H1 (cell line): Measurements from ENCODE around the gene DUS4L. TPM values are rescaled to one million over a fixed set of nuclear protein-coding genes. Genes with fewer than 3 reads are reported as not detected.

Experiments used
- CTCF ChIA-PET: fragments of 300-600 bp; sonication (Branson Sonifier 250); formaldehyde crosslinking; loops from one replicate; lab custom pipeline; 2021; ENCODE audit not compliant: partially characterized antibody; lab: Charles Lee
- POLR2A ChIA-PET: fragments of 300-600 bp; sonication (Branson Sonifier 250); formaldehyde crosslinking; loops from one replicate; lab custom pipeline; 2021; ENCODE audit warnings: inconsistent platforms; ENCODE audit not compliant: partially characterized antibody; lab: Charles Lee
- DNase-seq, 2 experiments: peaks; one replicate each; pipeline versions ENCODE4 v3.0.0 to v3.0.0-alpha.2; 2010 to 2022; ENCODE audit warnings: low spot score in 2 of 2, low read depth in 1 of 2, mixed read lengths in 1 of 2
- FAIRE-seq: peaks from 2 replicates; lab custom pipeline; 2011; peaks lifted over from hg19 to GRCh38; lab: Jason Lieb, UNC
- H2AFZ ChIP-seq: 2 replicates; pipeline ENCODE4 v1.8.1; 2012; ENCODE audit warnings: low read length, inconsistent platforms
- H2AK5ac ChIP-seq: 2 replicates; pipeline ENCODE4 v1.6.1; 2013; ENCODE audit warnings: low read depth, low read length
- H2BK120ac ChIP-seq: replicated peaks from 2 replicates; pipeline ENCODE3; 2013; ENCODE audit warnings: low read depth, low read length, inconsistent platforms
- H2BK12ac ChIP-seq: 2 replicates; pipeline ENCODE4 v1.6.1; 2013; ENCODE audit warnings: low read depth, low read length
- H2BK15ac ChIP-seq: 2 replicates; pipeline ENCODE4 v1.6.1; 2013; ENCODE audit warnings: low read length
- H2BK20ac ChIP-seq: 2 replicates; pipeline ENCODE4 v1.6.1; 2013; ENCODE audit warnings: low read length
- H2BK5ac ChIP-seq: 2 replicates; pipeline ENCODE4 v1.6.1; 2013; ENCODE audit warnings: low read depth, low read length
- H3K14ac ChIP-seq: 2 replicates; pipeline ENCODE4 v1.6.1; 2013; ENCODE audit warnings: inconsistent platforms; ENCODE audit not compliant: insufficient read length
- H3K18ac ChIP-seq: 2 replicates; pipeline ENCODE4 v1.6.1; 2013; ENCODE audit warnings: low read length; ENCODE audit errors: extremely low read depth
- H3K23ac ChIP-seq: 2 replicates; pipeline ENCODE4 v1.6.1; 2013; ENCODE audit warnings: inconsistent platforms; ENCODE audit not compliant: insufficient read length
- H3K23me2 ChIP-seq: 2 replicates; pipeline ENCODE4 v1.6.1; 2013; ENCODE audit warnings: low read depth, low read length
- H3K27ac ChIP-seq: 2 replicates; pipeline ENCODE4 v1.6.1; 2011; ENCODE audit warnings: low read depth, low read length, inconsistent platforms
- H3K27me3 ChIP-seq, 4 experiments: replicated peaks in 1 of 4; 1 replicate in 1 of 4; 2 replicates in 3 of 4; pipeline versions ENCODE4 v1.6.1 to v1.8.1; 2011 to 2013; ENCODE audit warnings: low read length in 3 of 4, mild to moderate bottlenecking in 3 of 4, inconsistent platforms in 2 of 4, mixed read lengths in 2 of 4, moderate library complexity in 1 of 4; ENCODE audit not compliant: control insufficient read depth in 3 of 4, insufficient read depth in 3 of 4; ENCODE audit errors: extremely low read depth in 1 of 4
- H3K36me3 ChIP-seq, 4 experiments: 2 replicates each; pipeline versions ENCODE4 v1.6.1 to v1.8.1; 2011 to 2013; ENCODE audit warnings: mild to moderate bottlenecking in 4 of 4, low read length in 3 of 4, moderate library complexity in 2 of 4, control low read depth in 1 of 4, inconsistent platforms in 1 of 4; ENCODE audit not compliant: insufficient read depth in 4 of 4, control insufficient read depth in 2 of 4
- H3K4ac ChIP-seq: replicated peaks from 2 replicates; pipeline ENCODE3; 2013; ENCODE audit warnings: low read length, low read depth, mixed read lengths, inconsistent platforms; ENCODE audit not compliant: insufficient read length
- H3K4me1 ChIP-seq, 4 experiments: replicated peaks in 1 of 4; 1 replicate in 1 of 4; 2 replicates in 3 of 4; pipeline versions ENCODE4 v1.6.1 to v1.8.1; 2011 to 2013; ENCODE audit warnings: low read length in 3 of 4, inconsistent platforms in 2 of 4, mixed read lengths in 1 of 4; ENCODE audit not compliant: insufficient read depth in 4 of 4, control insufficient read depth in 3 of 4
- H3K4me2 ChIP-seq, 2 experiments: 2 replicates each; pipeline versions ENCODE4 v1.6.1 to v1.8.1; 2011 to 2013; ENCODE audit warnings: low read depth in 2 of 2, low read length in 2 of 2, control low read depth in 1 of 2, inconsistent platforms in 1 of 2, mild to moderate bottlenecking in 1 of 2; ENCODE audit not compliant: insufficient read depth in 1 of 2
- H3K4me3 ChIP-seq, 4 experiments: fragments of 200-600, 300-600 bp in 1 of 4; sonication (generic), shearing (Covaris generic), sonication (Bioruptor Twin) in 1 of 4; 2 replicates each; pipeline versions ENCODE4 v1.5.1 to v1.8.1; 2011 to 2016; ENCODE audit warnings: low read length in 4 of 4, low read depth in 3 of 4, control low read depth in 2 of 4, inconsistent platforms in 2 of 4, mild to moderate bottlenecking in 2 of 4, mixed read lengths in 1 of 4, moderate library complexity in 1 of 4; ENCODE audit not compliant: insufficient read depth in 2 of 4; ENCODE audit errors: extremely low read depth in 1 of 4
- H3K56ac ChIP-seq: replicated peaks from 2 replicates; pipeline ENCODE3; 2013; ENCODE audit warnings: low read depth, mild to moderate bottlenecking, mixed read lengths, low read length, inconsistent platforms; ENCODE audit not compliant: insufficient read length
- H3K79me1 ChIP-seq: 2 replicates; pipeline ENCODE4 v1.6.1; 2013; ENCODE audit warnings: low read depth, low read length, control low read depth
- H3K79me2 ChIP-seq, 2 experiments: 2 replicates each; pipeline versions ENCODE4 v1.6.1 to v1.8.1; 2012 to 2013; ENCODE audit warnings: low read length in 2 of 2, mild to moderate bottlenecking in 2 of 2, inconsistent platforms in 1 of 2; ENCODE audit not compliant: insufficient read depth in 2 of 2, control insufficient read depth in 1 of 2
- H3K9ac ChIP-seq, 4 experiments: replicated peaks in 1 of 4; 1 replicate in 1 of 4; 2 replicates in 3 of 4; pipeline versions ENCODE4 v1.6.1 to v1.8.1; 2011 to 2013; ENCODE audit warnings: low read depth in 3 of 4, low read length in 3 of 4, control low read depth in 2 of 4, mild to moderate bottlenecking in 2 of 4, moderate library complexity in 2 of 4, inconsistent platforms in 1 of 4; ENCODE audit errors: extremely low read depth in 1 of 4
- H3K9me3 ChIP-seq, 2 experiments: 2 replicates each; pipeline versions ENCODE4 v1.6.1 to v1.8.1; 2012 to 2013; ENCODE audit warnings: mild to moderate bottlenecking in 2 of 2, moderate library complexity in 2 of 2, control low read depth in 1 of 2, inconsistent platforms in 1 of 2, low read depth in 1 of 2, low read length in 1 of 2, mixed read lengths in 1 of 2; ENCODE audit not compliant: insufficient read depth in 2 of 2
- H4K20me1 ChIP-seq, 2 experiments: replicated peaks in 1 of 2; 2 replicates each; pipeline versions ENCODE3 to v1.8.1; 2011 to 2013; ENCODE audit warnings: inconsistent platforms in 2 of 2, low read length in 2 of 2, mild to moderate bottlenecking in 1 of 2; ENCODE audit not compliant: insufficient read depth in 2 of 2, control insufficient read depth in 1 of 2
- H4K5ac ChIP-seq: 2 replicates; pipeline ENCODE4 v1.6.1; 2013; ENCODE audit warnings: low read length, low read depth, mixed read lengths, inconsistent platforms; ENCODE audit not compliant: insufficient read length
- H4K8ac ChIP-seq: 2 replicates; pipeline ENCODE4 v1.8.0; 2013; ENCODE audit warnings: mild to moderate bottlenecking, moderate library complexity, low read length, inconsistent platforms; ENCODE audit not compliant: insufficient read depth; ENCODE audit errors: extremely low read depth
- H4K91ac ChIP-seq: replicated peaks from 2 replicates; pipeline ENCODE3; 2013; ENCODE audit warnings: low read length, mixed read lengths, inconsistent platforms; ENCODE audit not compliant: insufficient read length
- ATF2 ChIP-seq: IDR thresholded peaks from 2 replicates; pipeline ENCODE4 v1.6.1; 2012; ENCODE audit warnings: low read length, inconsistent platforms
- E2F6 ChIP-seq: IDR thresholded peaks from 2 replicates; pipeline ENCODE4 v1.6.1; 2012; ENCODE audit warnings: inconsistent platforms
- KDM1A ChIP-seq: fragments of 200-600, 300-600 bp; sonication (generic); IDR thresholded peaks from 2 replicates; pipeline ENCODE4 v1.7.1; 2016; ENCODE audit warnings: mild to moderate bottlenecking, low read length, borderline replicate concordance
- NANOG ChIP-seq: IDR thresholded peaks from 2 replicates; pipeline ENCODE4 v1.6.1; 2011; ENCODE audit warnings: low read length, low read depth, mild to moderate bottlenecking, inconsistent platforms; ENCODE audit not compliant: insufficient read depth, poor library complexity, severe bottlenecking
- POU5F1 ChIP-seq: IDR thresholded peaks from 2 replicates; pipeline ENCODE4 v1.6.1; 2011; ENCODE audit warnings: low read depth, mild to moderate bottlenecking, low read length, moderate library complexity
- USF2 ChIP-seq: IDR thresholded peaks from 2 replicates; pipeline ENCODE4 v1.6.1; 2011; ENCODE audit warnings: low read length, improper control_type of control experiment
- YY1 ChIP-seq: IDR thresholded peaks from 2 replicates; pipeline ENCODE4 v1.6.1; 2011; ENCODE audit warnings: low read depth, mild to moderate bottlenecking, low read length
- WGBS, 2 experiments: shearing (Covaris generic) in 1 of 2; methylation state at CpG; one replicate each; pipeline versions ENCODE4 v1.1.6 to v1.1.7; 2013 to 2015; ENCODE audit warnings: low lambda C conversion rate in 2 of 2, mixed read lengths in 2 of 2, inconsistent platforms in 1 of 2, low coverage in 1 of 2, missing lambda C conversion rate in 1 of 2; ENCODE audit not compliant: insufficient replicate concordance in 2 of 2, insufficient coverage in 1 of 2, insufficient read length in 1 of 2; ENCODE audit errors: extremely low coverage in 1 of 2, missing lambda C conversion rate in 1 of 2; 5-methylcytosine and 5-hydroxymethylcytosine counted together
- polyA plus RNA-seq, 7 experiments: library from polyadenylated mRNA; depleted of rRNA in 3 of 7; stranded (reverse) in 5 of 7; unstranded in 2 of 7; fragments of >200 nt in 5 of 7; fragments of 200-250 nt in 2 of 7; gene quantifications; 1 replicate in 5 of 7; 2 replicates in 1 of 7; 4 replicates in 1 of 7; pipeline versions ENCODE4 v1.2.1 to v1.2.3, GENCODE V29; 2011 to 2013; ENCODE audit warnings: missing spikeins in 2 of 7, mixed read lengths in 2 of 7
- total RNA-seq: library from RNA; stranded (reverse); fragmentation: NEBNext Ultra II Directional; extraction: Animal tissue kit (Norgen Biotek cat#: 25700); gene quantifications from 2 replicates; pipeline ENCODE4 v1.2.1, GENCODE V29; 2021

The DUS4L gene
- total and polyA plus RNA-seq, 2 of the 8 experiments (the other 6 are each of a cell fraction or from before 2014, with no cell fraction given): 6.1 to 11.5 TPM

GRCh38 chr7:107597953-107598352 lies 34.2 kb downstream of the DUS4L start:
- no peak overlapping the region for H2BK12ac ChIP-seq
- H2BK20ac ChIP-seq: no peak overlapping the region
- no peak overlapping the region for H3K18ac ChIP-seq
- H4K5ac ChIP-seq: no peak overlapping the region
- H3K27ac ChIP-seq: no peak overlapping the region
- peaks cover 0 to 4% (median 0%) of the 10 kb centered on the region in 4 experiments; a peak in 2 of 8 replicates for H3K36me3 ChIP-seq
- H4K8ac ChIP-seq: no peak overlapping the region
- no peak overlapping the region for H3K4me3 ChIP-seq
- H3K4me1 ChIP-seq: peaks cover 0 to 2% (median 0%) of the 10 kb centered on the region in 4 experiments; a peak in 1 of 7 replicates
- H3K79me2 ChIP-seq: no peaks in the 10 kb centered on the region
- H3K56ac ChIP-seq: no peak overlapping the region
- no peak overlapping the region for H2AFZ ChIP-seq
- H3K14ac ChIP-seq: no peak overlapping the region
- H3K23ac ChIP-seq: no peak overlapping the region
- no peaks in the 10 kb centered on the region for H4K20me1 ChIP-seq
- H2BK15ac ChIP-seq: no peak overlapping the region
- FAIRE-seq: no peak
- no peak for DNase-seq
- no peaks in the 10 kb centered on the region for H3K9me3 ChIP-seq
- H3K79me1 ChIP-seq: no peaks in the 10 kb centered on the region
- H4K91ac ChIP-seq: no peak overlapping the region
- H2BK5ac ChIP-seq: no peak overlapping the region
- no peak overlapping the region for H3K4me2 ChIP-seq
- ChIA-PET CTCF (interaction anchor here (0.9 to 1.2 kb wide), 2 partner anchors 15 to 281 kb away, joined by 3 read pairs; no protein-coding TSS in a partner anchor), POLR2A (no interaction called here)
- no peak overlapping the region for H3K4ac ChIP-seq
- H3K9ac ChIP-seq: no peak overlapping the region
- H3K27me3 ChIP-seq: no peaks in the 10 kb centered on the region
- no peaks in the 10 kb centered on the region for H3K23me2 ChIP-seq
- 91% methylated on average over 4 of the region's 4 CpGs; no CpG with 5 or more reads in 1 of the 2 experiments for whole genome bisulfite sequencing, 2 experiments
- TF ChIP-seq NANOG (no peak), KDM1A (no peak), E2F6 (no peak), USF2 (no peak), YY1 (no peak), ATF2 (no peak), POU5F1 (no peak)
- H2AK5ac ChIP-seq: no peak overlapping the region
- H2BK120ac ChIP-seq: no peak overlapping the region
